GM12864 (cell line): ENCODE results near the gene NPM1.

Source experiments
- DNase-seq: peaks from one replicate; pipeline ENCODE4 v3.0.0-alpha.2; 2011; ENCODE audit warnings: low read depth
- H3K4me3 ChIP-seq: 2 replicates; pipeline ENCODE4 v1.5.1; 2011; ENCODE audit warnings: mild to moderate bottlenecking, low read depth, low read length, control low read depth
- CTCF ChIP-seq: IDR thresholded peaks from 2 replicates; pipeline ENCODE4 v1.5.1; 2011; ENCODE audit warnings: low read depth, mild to moderate bottlenecking, moderate library complexity, low read length, control low read depth, inconsistent platforms; ENCODE audit errors: missing control alignments

The NPM1 gene

GRCh38 chr5:171431251-171431777 is 43.7 kb downstream of the NPM1 start:
- TF ChIP-seq CTCF, result no peak
- no peak for DNase-seq
- H3K4me3 ChIP-seq, result no peak overlapping the region

- no peak overlapping the region for H3K4me3 ChIP-seq
- no peak for DNase-seq
- TF ChIP-seq CTCF, result no peak
These were observed 44.4 kb downstream of the NPM1 start for GRCh38 chr5:171432076-171432475.

- DNase-seq, result no peak
These were observed 45.1 kb downstream of the NPM1 start for GRCh38 chr5:171432583-171433351.

GRCh38 chr5:171433352-171433698 is 45.7 kb downstream of the NPM1 start:
- H3K4me3 ChIP-seq, result no peak overlapping the region
- DNase-seq, result no peak
- no peak for TF ChIP-seq CTCF

More at GRCh38 chr5:171432583-171433351, 45.1 kb downstream of the NPM1 start:
- H3K4me3 ChIP-seq, result no peak overlapping the region
- no peak for TF ChIP-seq CTCF

- no peak overlapping the region for H3K4me3 ChIP-seq
- TF ChIP-seq CTCF, result no peak
- no peak for DNase-seq
These were observed 46.5 kb downstream of the NPM1 start for GRCh38 chr5:171433982-171434676.

- H3K4me3 ChIP-seq, result no peak overlapping the region
- no peak for DNase-seq
- no peak for TF ChIP-seq CTCF
These were observed 47.2 kb downstream of the NPM1 start for GRCh38 chr5:171434874-171435273.

GRCh38 chr5:171435908-171436307 is 48.3 kb downstream of the NPM1 start:
- no peak for DNase-seq
- TF ChIP-seq CTCF, result no peak
- H3K4me3 ChIP-seq, result no peak overlapping the region
